HepG2 (cell line): Measurements from ENCODE around the gene CDCP2. TPM values are rescaled to one million over a fixed set of nuclear protein-coding genes. Genes with fewer than 3 reads are reported as not detected.

Experiments
- ATAC-seq: fragments of 200-7000 bp; cut with Tn5 transposase; 3 replicates; pipeline ENCODE4 v1.9.1; 2020; ENCODE audit warnings: mild to moderate bottlenecking, moderate library complexity
- BruUV-seq: library from RNA; stranded (reverse); fragments of 400-500 nt; replicated peaks from 2 replicates; lab custom pipeline; 2021; lab: Mats Ljungman, UMichigan
- CTCF ChIA-PET: fragments of 300-600 bp; formaldehyde crosslinking; extraction: SDS; loops from one replicate; lab custom pipeline; 2021; ENCODE audit warnings: low total read pairs, inconsistent platforms, low intra/inter-chr PET ratio; lab: Yijun Ruan, JAX
- POLR2A ChIA-PET: fragments of 350-600 bp; sonication (Branson Sonifier 250); formaldehyde crosslinking; loops from one replicate; lab custom pipeline; 2020; ENCODE audit warnings: antibody characterized with exemption, inconsistent platforms; lab: Yijun Ruan, JAX
- DNase-seq: peaks from one replicate; pipeline ENCODE4 v3.0.0-alpha.2; 2015; ENCODE audit warnings: low spot score
- FAIRE-seq: peaks from 3 replicates; lab custom pipeline; 2011; peaks lifted over from hg19 to GRCh38; lab: Jason Lieb, UNC
- H2AFZ ChIP-seq: one replicate; pipeline ENCODE4 v1.6.1; 2011; ENCODE audit warnings: low read length, inconsistent platforms
- H3K27ac ChIP-seq: fragments of 300-600 bp; 3 replicates; pipeline ENCODE4 v1.8.0; 2011; ENCODE audit warnings: mixed run types, mild to moderate bottlenecking, mixed read lengths, low read length, inconsistent platforms; ENCODE audit not compliant: insufficient read depth; ENCODE audit errors: extremely low read length
- H3K27me3 ChIP-seq, 2 experiments: fragments of 200-600 bp in 1 of 2; 2 replicates in 1 of 2; 3 replicates in 1 of 2; pipeline versions ENCODE4 v1.6.0 to v1.8.0; 2011; ENCODE audit warnings: low read length in 2 of 2, mild to moderate bottlenecking in 2 of 2, moderate library complexity in 2 of 2, inconsistent platforms in 1 of 2; ENCODE audit not compliant: insufficient read depth in 2 of 2, control insufficient read depth in 1 of 2
- H3K36me3 ChIP-seq, 2 experiments: fragments of 200-600 bp in 1 of 2; replicated peaks in 1 of 2; 2 replicates in 1 of 2; 3 replicates in 1 of 2; pipeline versions ENCODE4 v1.5.1 to v1.8.0; 2011; ENCODE audit warnings: low read length in 2 of 2, inconsistent platforms in 1 of 2; ENCODE audit not compliant: insufficient read depth in 2 of 2, control insufficient read depth in 1 of 2
- H3K4me1 ChIP-seq: 2 replicates; pipeline ENCODE4 v1.5.1; 2012; ENCODE audit warnings: low read length, inconsistent platforms; ENCODE audit not compliant: insufficient read depth
- H3K4me2 ChIP-seq: 2 replicates; pipeline ENCODE4 v1.6.0; 2011; ENCODE audit warnings: low read depth, low read length, inconsistent platforms
- H3K4me3 ChIP-seq, 3 experiments: fragments of 200-600 bp in 1 of 3; sonication (generic), shearing (Covaris generic) in 1 of 3; replicated peaks in 1 of 3; 2 replicates each; pipeline ENCODE4 v1.5.1; 2011 to 2016; ENCODE audit warnings: low read length in 3 of 3, inconsistent platforms in 2 of 3, low read depth in 2 of 3, mild to moderate bottlenecking in 2 of 3, control low read depth in 1 of 3, mixed read lengths in 1 of 3; ENCODE audit not compliant: insufficient read depth in 1 of 3
- H3K79me2 ChIP-seq: one replicate; pipeline ENCODE4 v1.6.1; 2011; ENCODE audit warnings: low read length, inconsistent platforms; ENCODE audit not compliant: insufficient read depth
- H3K9ac ChIP-seq: 2 replicates; pipeline ENCODE4 v1.6.0; 2011; ENCODE audit warnings: mild to moderate bottlenecking, low read depth, low read length, inconsistent platforms; ENCODE audit not compliant: insufficient read depth
- H3K9me3 ChIP-seq: 2 replicates; pipeline ENCODE4 v1.5.1; 2012; ENCODE audit warnings: mild to moderate bottlenecking, low read length
- H4K20me1 ChIP-seq: 2 replicates; pipeline ENCODE4 v1.6.0; 2011; ENCODE audit warnings: inconsistent platforms, mild to moderate bottlenecking, low read length, moderate library complexity; ENCODE audit not compliant: insufficient read depth
- ATF7 ChIP-seq, 2 experiments: fragments of 450-650 bp in 1 of 2; sonication (generic) in 1 of 2; formaldehyde crosslinking in 1 of 2; IDR thresholded peaks; 2 replicates each; pipeline versions ENCODE4 v1.4.0 to v1.6.1; 2016 to 2020; ENCODE audit warnings: antibody characterized with exemption in 1 of 2, mild to moderate bottlenecking in 1 of 2, missing genetic modification reagents in 1 of 2
- CBX5 ChIP-seq: sonication (generic); formaldehyde crosslinking; IDR thresholded peaks from 2 replicates; pipeline ENCODE4 v1.4.0; 2020; ENCODE audit warnings: missing genetic modification reagents, borderline replicate concordance
- CREB1 ChIP-seq, 2 experiments: fragments of 450-650 bp in 1 of 2; IDR thresholded peaks; 2 replicates each; pipeline ENCODE4 v1.6.1; 2016 to 2017; ENCODE audit warnings: control low read depth in 1 of 2, mild to moderate bottlenecking in 1 of 2, missing compliant biosample characterization in 1 of 2, missing genetic modification characterization in 1 of 2
- EEA1 ChIP-seq: sonication (generic); formaldehyde crosslinking; IDR thresholded peaks from 2 replicates; pipeline ENCODE4 v1.5.1; 2020; ENCODE audit warnings: mild to moderate bottlenecking, missing genetic modification reagents, borderline replicate concordance
- HNF4A ChIP-seq: sonication (generic); formaldehyde crosslinking; IDR thresholded peaks from 2 replicates; pipeline ENCODE4 v1.4.0; 2020; ENCODE audit warnings: missing genetic modification reagents
- HOXD1 ChIP-seq: sonication (generic); formaldehyde crosslinking; IDR thresholded peaks from 2 replicates; pipeline ENCODE4 v1.5.0; 2020; ENCODE audit warnings: missing genetic modification reagents
- ISX ChIP-seq: sonication (generic); formaldehyde crosslinking; conservative IDR thresholded peaks from 2 replicates; pipeline ENCODE4 v1.5.0; 2020; ENCODE audit warnings: missing genetic modification reagents
- MTA1 ChIP-seq: sonication (generic); formaldehyde crosslinking; IDR thresholded peaks from 2 replicates; pipeline ENCODE4 v1.4.0; 2020; ENCODE audit warnings: missing genetic modification reagents, mild to moderate bottlenecking, borderline replicate concordance
- NONO ChIP-seq, 2 experiments: fragments of 450-650 bp in 1 of 2; sonication (generic) in 1 of 2; formaldehyde crosslinking in 1 of 2; IDR thresholded peaks in 1 of 2; conservative IDR thresholded peaks in 1 of 2; 2 replicates each; pipeline versions ENCODE4 v1.6.1 to v1.8.0; 2017 to 2022; ENCODE audit warnings: mild to moderate bottlenecking in 1 of 2, missing genetic modification reagents in 1 of 2, moderate library complexity in 1 of 2
- PBX2 ChIP-seq: IDR thresholded peaks from 2 replicates; pipeline ENCODE4 v1.6.1; 2016; ENCODE audit warnings: control low read depth
- POGZ ChIP-seq: sonication (generic); formaldehyde crosslinking; IDR thresholded peaks from 2 replicates; pipeline ENCODE4 v1.4.0; 2020; ENCODE audit warnings: mild to moderate bottlenecking, missing genetic modification reagents
- PTBP1 ChIP-seq: fragments of 200-400 bp; formaldehyde crosslinking; IDR thresholded peaks from 2 replicates; pipeline ENCODE4 v1.6.1; 2018; ENCODE audit warnings: low read length, low read depth; ENCODE audit not compliant: poor library complexity, severe bottlenecking
- SP1 ChIP-seq, 2 experiments: fragments of 450-650 bp in 1 of 2; sonication (generic) in 1 of 2; formaldehyde crosslinking in 1 of 2; IDR thresholded peaks; 2 replicates each; pipeline versions ENCODE4 v1.4.0 to v1.6.1; 2016 to 2020; ENCODE audit warnings: missing genetic modification reagents in 1 of 2
- THAP7 ChIP-seq: sonication (generic); formaldehyde crosslinking; IDR thresholded peaks from 2 replicates; pipeline ENCODE4 v1.8.1; 2023; ENCODE audit warnings: mild to moderate bottlenecking, missing genetic modification reagents
- ZKSCAN8 ChIP-seq: IDR thresholded peaks from 2 replicates; pipeline ENCODE4 v1.6.1; 2016; ENCODE audit warnings: borderline replicate concordance, missing genetic modification reagents, missing compliant biosample characterization
- ZNF383 ChIP-seq: sonication (generic); formaldehyde crosslinking; IDR thresholded peaks from 2 replicates; pipeline ENCODE4 v1.4.0; 2020; ENCODE audit warnings: missing genetic modification reagents, mild to moderate bottlenecking, borderline replicate concordance
- WGBS: methylation state at CpG from one replicate; pipeline ENCODE4 v1.1.6; 2017; ENCODE audit warnings: low lambda C conversion rate; 5-methylcytosine and 5-hydroxymethylcytosine counted together
- in situ Hi-C: cut with HindIII; loops from 2 replicates; pipeline ENCODE4 v1.10.0; 2017; ENCODE audit warnings: low pct_unique_long_range_greater_than_20kb; ENCODE audit not compliant: extremely low pct_ligation_motif_present
- intact Hi-C: fragments of 100-400 bp; cut with micrococcal nuclease; formaldehyde crosslinking; loops from one replicate; pipeline ENCODE4 v1.10.0; 2022; ENCODE audit not compliant: unreplicated experiment
- polyA plus RNA-seq, 8 experiments: library from polyadenylated mRNA; depleted of rRNA in 3 of 8; stranded (reverse) in 7 of 8; unstranded in 1 of 8; fragments of >200 nt; fragmentation: Illumina TruSeq in 4 of 8; extraction: Trizol in 4 of 8; gene quantifications; 2 replicates each; pipeline versions ENCODE4 v1.2.1 to v1.2.3, GENCODE V29; 2011 to 2016; ENCODE audit warnings: low read depth in 4 of 8, missing spikeins in 1 of 8, mixed read lengths in 1 of 8; ENCODE audit not compliant: insufficient read depth in 1 of 8
- total RNA-seq, 5 experiments: library from RNA; depleted of rRNA; stranded (reverse); fragments of >200 nt; fragmentation: Illumina TruSeq; extraction: Trizol; gene quantifications; 2 replicates each; pipeline ENCODE4 v1.2.3, GENCODE V29; 2016; ENCODE audit warnings: low read depth in 1 of 5
- TF ChIP-seq, protein P1 (sequence below): sonication (generic); formaldehyde crosslinking; IDR thresholded peaks from 2 replicates; pipeline ENCODE4 v1.4.0; 2020; ENCODE audit warnings: missing genetic modification reagents
- TF ChIP-seq, protein P2 (sequence below), 2 experiments: fragments of 450-650 bp in 1 of 2; sonication (generic) in 1 of 2; formaldehyde crosslinking; IDR thresholded peaks; 2 replicates each; pipeline versions ENCODE4 v1.5.0 to v1.8.0; 2020 to 2022; ENCODE audit warnings: mild to moderate bottlenecking in 1 of 2, missing genetic modification reagents in 1 of 2

Gene CDCP2
- total and polyA plus RNA-seq, 2 of the 13 experiments (the other 11 are each of a cell fraction or from before 2014, with no cell fraction given), result not detected

- Histone ChIP-seq H3K4me3 (no peak overlapping the region), H4K20me1 (no peaks in the 10 kb centered on the region), H2AFZ (no peak overlapping the region), H3K4me2 (no peak overlapping the region), H3K4me1 (peaks cover 57% of the 10 kb centered on the region), H3K79me2 (no peaks in the 10 kb centered on the region), H3K27ac (no peak overlapping the region), H3K9ac (no peak overlapping the region), H3K9me3 (no peaks in the 10 kb centered on the region), H3K36me3 (no peaks in the 10 kb centered on the region), H3K27me3 (peaks cover 6 to 33% of the 10 kb centered on the region in 2 experiments; a peak in 3 of 5 replicates)
- WGBS, result 89% methylated on average over 13 of the region's 13 CpGs
- FAIRE-seq (no peak), ATAC-seq (no peak), DNase-seq (no peak)
- in situ Hi-C loops, result loop anchor here (5.0 kb wide), 1 partner anchor 367 kb away; no protein-coding TSS in a partner anchor
- no TSS peak for BruUV-seq
- CTCF ChIA-PET, result interaction anchor here (2.0 to 3.0 kb wide), 2 partner anchors 50 to 369 kb away, joined by 6 to 11 read pairs; no protein-coding TSS in a partner anchor
- intact Hi-C loops, result loop anchor here (2.0 kb wide), 1 partner anchor 369 kb away; no protein-coding TSS in a partner anchor
- POLR2A ChIA-PET, result no interaction called here
- TF ChIP-seq EEA1 (CRISPR knock-in tag) (no peak), SP1 (IDR thresholded peaks at IDR 0.05) (0 out of 2 replicates have a peak, but pooled peaks have one; percentile 10), SP1 (CRISPR knock-in tag; IDR thresholded peaks at IDR 0.05) (no peak), PBX2 (CRISPR knock-in tag) (no peak), POGZ (CRISPR knock-in tag) (no peak), CBX5 (no peak), THAP7 (CRISPR knock-in tag) (no peak), NONO (IDR thresholded peaks at IDR 0.05) (peak; percentile 60; the same call in 1 of the 2 replicates), NONO (CRISPR knock-in tag; conservative IDR thresholded peaks at IDR 0.05) (no peak), ATF7 (IDR thresholded peaks at IDR 0.05) (peak; percentile 9; the same call in 1 of the 2 replicates), ATF7 (CRISPR knock-in tag; IDR thresholded peaks at IDR 0.05) (no peak), HOXD1 (CRISPR knock-in tag) (no peak), CREB1 (IDR thresholded peaks at IDR 0.05) (0 out of 2 replicates have a peak, but pooled peaks have one; percentile 58), CREB1 (CRISPR knock-in tag; IDR thresholded peaks at IDR 0.05) (no peak), ZKSCAN8 (CRISPR knock-in tag) (no peak), HNF4A (CRISPR knock-in tag) (no peak), PTBP1 (no peak), MTA1 (CRISPR knock-in tag) (0 out of 2 replicates have a peak, but pooled peaks have one; percentile 14), ISX (CRISPR knock-in tag) (no peak), ZNF383 (CRISPR knock-in tag) (no peak)
- TF ChIP-seq, protein P1, sequence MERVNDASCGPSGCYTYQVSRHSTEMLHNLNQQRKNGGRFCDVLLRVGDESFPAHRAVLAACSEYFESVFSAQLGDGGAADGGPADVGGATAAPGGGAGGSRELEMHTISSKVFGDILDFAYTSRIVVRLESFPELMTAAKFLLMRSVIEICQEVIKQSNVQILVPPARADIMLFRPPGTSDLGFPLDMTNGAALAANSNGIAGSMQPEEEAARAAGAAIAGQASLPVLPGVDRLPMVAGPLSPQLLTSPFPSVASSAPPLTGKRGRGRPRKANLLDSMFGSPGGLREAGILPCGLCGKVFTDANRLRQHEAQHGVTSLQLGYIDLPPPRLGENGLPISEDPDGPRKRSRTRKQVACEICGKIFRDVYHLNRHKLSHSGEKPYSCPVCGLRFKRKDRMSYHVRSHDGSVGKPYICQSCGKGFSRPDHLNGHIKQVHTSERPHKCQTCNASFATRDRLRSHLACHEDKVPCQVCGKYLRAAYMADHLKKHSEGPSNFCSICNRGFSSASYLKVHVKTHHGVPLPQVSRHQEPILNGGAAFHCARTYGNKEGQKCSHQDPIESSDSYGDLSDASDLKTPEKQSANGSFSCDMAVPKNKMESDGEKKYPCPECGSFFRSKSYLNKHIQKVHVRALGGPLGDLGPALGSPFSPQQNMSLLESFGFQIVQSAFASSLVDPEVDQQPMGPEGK (CRISPR knock-in tag), result no peak
- TF ChIP-seq, protein P2, sequence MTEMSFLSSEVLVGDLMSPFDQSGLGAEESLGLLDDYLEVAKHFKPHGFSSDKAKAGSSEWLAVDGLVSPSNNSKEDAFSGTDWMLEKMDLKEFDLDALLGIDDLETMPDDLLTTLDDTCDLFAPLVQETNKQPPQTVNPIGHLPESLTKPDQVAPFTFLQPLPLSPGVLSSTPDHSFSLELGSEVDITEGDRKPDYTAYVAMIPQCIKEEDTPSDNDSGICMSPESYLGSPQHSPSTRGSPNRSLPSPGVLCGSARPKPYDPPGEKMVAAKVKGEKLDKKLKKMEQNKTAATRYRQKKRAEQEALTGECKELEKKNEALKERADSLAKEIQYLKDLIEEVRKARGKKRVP (CRISPR knock-in tag; IDR thresholded peaks at IDR 0.05), result no peak
These were observed 32.6 kb downstream of the CDCP2 start for GRCh38 chr1:54120018-54120697.
